ENCODE results near the gene DLGAP3. TPM values are rescaled to one million over a fixed set of nuclear protein-coding genes. Genes with fewer than 3 reads are reported as not detected.
"Not testable (repeated sequence)": the region's sequence is repeated elsewhere in the genome, so short reads cannot be mapped to it uniquely, and the experiment has no call there.

DLGAP3 gene
- total and polyA plus RNA-seq, 5 experiments from 2014 or later, result 0.06 to 0.81 (median 0.27) TPM

DNA sequence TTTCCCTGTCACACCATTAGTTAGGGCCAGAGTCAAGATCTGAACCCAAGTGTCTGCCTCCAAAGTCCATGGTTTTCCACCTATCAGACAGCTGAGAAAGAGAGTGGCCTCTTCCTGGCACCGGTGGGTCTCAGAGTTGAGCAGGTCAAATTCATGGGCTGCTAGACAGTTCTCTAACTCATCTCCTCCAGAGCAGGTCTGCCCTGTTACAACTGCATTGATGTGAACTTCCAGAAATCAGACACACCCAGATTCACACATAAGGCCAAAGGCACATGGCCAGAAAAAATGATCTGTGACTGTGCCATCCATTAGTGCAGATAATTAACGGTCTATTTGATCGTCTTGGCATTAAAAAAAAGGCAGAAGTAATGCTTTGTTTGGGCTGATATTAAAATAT lies 87.4 kb downstream of the DLGAP3 start:
- Mint-ChIP-seq H3K9me3 (no peaks in the 10 kb centered on the region), H3K27me3 (no peaks in the 10 kb centered on the region), H3K4me3 (no peak overlapping the region), H3K27ac (no peak overlapping the region), H3K4me1 (peaks cover 9 to 23% (median 15%) of the 10 kb centered on the region in 4 donors), H3K36me3 (peaks cover 0 to 9% (median 0%) of the 10 kb centered on the region in 3 donors)
- no peak for ATAC-seq
- POLR2A ChIA-PET, result no interaction called here
- DNase-seq, result no peak

DNA sequence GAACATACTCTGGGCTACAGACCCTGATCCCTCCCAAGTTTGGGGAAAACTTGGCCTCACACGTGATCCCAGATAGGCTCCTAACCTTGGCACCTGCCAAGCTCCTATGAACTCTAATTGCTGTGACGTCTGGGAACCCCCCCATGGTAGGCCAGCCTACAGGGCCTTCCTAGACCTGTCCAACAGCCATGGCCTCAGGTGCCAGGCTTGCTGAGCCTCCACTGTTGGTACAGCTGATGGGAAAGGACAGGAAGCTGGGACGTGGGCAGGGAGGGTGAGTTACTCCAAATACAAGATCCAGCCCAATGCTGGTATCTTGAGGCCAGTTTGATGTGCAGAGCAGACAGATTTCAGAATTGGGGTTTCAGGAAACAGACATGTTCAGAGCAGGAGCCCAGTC lies 89.0 kb downstream of the DLGAP3 start:
- peaks cover 0 to 9% (median 0%) of the 10 kb centered on the region in 3 donors for H3K36me3 Mint-ChIP-seq
- DNase-seq (no peak), ATAC-seq (no peak)
- no peaks in the 10 kb centered on the region for H3K27me3 Mint-ChIP-seq
- POLR2A ChIA-PET, result no interaction called here
- no peaks in the 10 kb centered on the region for H3K9me3 Mint-ChIP-seq
- peak overlapping the region in 1 of 10 donors; percentile 60 for H3K27ac Mint-ChIP-seq
- H3K4me3 Mint-ChIP-seq, result no peak overlapping the region
- peaks cover 9 to 23% (median 15%) of the 10 kb centered on the region in 4 donors for H3K4me1 Mint-ChIP-seq

DNA sequence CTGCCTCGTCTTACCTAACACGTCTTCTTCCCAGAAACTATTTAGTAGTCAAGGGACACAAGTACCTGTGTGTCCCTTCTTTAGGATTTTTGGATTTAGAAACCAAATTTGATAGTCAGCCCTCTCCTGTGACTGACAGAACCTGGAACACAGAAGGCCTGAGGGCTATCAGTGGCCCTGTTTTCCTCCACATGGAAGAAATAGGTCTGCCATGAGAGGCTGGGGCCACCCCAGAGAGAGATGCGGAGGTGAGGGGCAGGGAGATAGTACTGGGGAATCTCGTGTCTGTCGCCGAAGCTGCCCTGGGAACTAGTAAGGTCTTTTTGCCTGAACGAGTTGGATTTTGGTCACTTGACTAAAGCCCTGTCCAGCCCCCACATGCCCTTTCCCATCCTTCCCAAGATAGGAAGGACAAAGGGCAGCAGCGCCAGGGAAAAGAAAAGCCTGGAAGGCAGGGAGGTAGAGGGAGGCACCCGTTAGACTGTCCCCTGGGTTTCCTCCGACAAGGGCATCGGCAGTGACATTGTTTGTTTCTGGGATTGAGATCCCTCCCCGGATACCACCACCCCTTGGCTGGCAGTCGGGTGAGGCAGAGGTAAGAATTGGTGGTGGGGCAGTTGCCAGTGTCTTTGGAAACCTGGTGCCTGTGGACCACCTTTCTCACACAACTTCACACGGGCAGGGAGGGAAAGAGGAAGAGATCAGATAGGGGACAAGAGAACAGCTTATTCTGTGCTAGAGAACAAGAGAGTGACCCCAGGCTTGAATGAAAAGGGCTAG lies 89.7 kb downstream of the DLGAP3 start:
- Mint-ChIP-seq H3K27ac (no peak overlapping the region), H3K36me3 (peaks cover 0 to 9% (median 0%) of the 10 kb centered on the region in 3 donors), H3K27me3 (no peaks in the 10 kb centered on the region), H3K4me3 (no peak overlapping the region), H3K9me3 (no peaks in the 10 kb centered on the region), H3K4me1 (peaks cover 9 to 23% (median 15%) of the 10 kb centered on the region in 4 donors)
- DNase-seq, result peak in 1 of 10 donors; percentile 60
- ATAC-seq, result no peak
- POLR2A ChIA-PET, result no interaction called here

DNA sequence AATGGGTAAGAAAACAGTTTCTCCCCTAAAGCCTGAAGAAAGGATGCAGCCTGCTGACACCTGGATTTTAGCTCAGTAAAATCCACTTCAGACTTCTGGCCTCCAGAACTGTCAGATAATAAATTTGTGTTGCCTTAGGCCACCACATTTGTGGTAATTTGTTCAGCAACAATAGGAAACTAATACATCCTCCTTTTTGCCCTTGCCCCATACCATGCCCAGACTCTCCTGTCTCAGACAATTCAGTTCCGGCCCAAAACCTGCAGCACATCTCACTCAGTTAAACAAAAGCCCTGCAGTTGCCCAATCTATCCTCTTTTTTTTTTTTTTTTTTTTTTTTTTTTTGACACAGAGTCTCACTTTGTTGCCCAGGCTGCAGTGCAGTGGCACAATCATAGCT lies 95.7 kb downstream of the DLGAP3 start:
- H3K4me3 Mint-ChIP-seq, result no peak overlapping the region
- no peak overlapping the region for H3K27ac Mint-ChIP-seq
- ATAC-seq (no peak), DNase-seq (no peak)
- H3K4me1 Mint-ChIP-seq, result peaks cover 0 to 5% (median 0%) of the 10 kb centered on the region in 4 donors
- H3K9me3 Mint-ChIP-seq, result no peaks in the 10 kb centered on the region
- peaks cover 0 to 4% (median 0%) of the 10 kb centered on the region in 3 donors for H3K36me3 Mint-ChIP-seq
- no peaks in the 10 kb centered on the region for H3K27me3 Mint-ChIP-seq
- POLR2A ChIA-PET, result no interaction called here

DNA sequence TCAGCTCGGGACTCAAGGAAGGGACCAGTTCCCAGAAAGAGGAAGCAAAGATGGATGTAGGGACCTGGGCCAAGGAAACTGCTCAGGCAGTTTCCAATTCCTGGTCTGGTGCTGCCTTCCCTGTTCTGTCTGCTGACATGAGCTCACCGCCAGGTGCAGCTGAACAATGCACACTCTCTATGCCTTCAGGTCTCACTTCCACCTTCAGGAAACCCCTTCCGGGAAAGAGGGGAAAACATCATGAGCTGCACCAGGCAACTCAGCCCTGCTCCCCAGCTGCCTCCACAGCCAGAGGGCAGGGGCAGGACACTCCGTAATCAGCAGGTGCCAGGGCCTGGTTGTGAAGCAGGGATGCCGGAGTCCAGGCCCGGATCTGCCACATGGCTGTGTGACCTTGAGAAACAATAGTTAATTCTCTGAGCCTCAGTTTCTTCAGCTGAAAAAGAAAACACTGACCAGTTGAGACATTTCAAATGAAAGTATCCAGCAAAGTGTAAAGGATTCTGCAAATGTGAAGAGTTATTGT lies 97.7 kb downstream of the DLGAP3 start:
- Mint-ChIP-seq H3K36me3 (peaks cover 0 to 4% (median 0%) of the 10 kb centered on the region in 3 donors), H3K4me3 (no peak overlapping the region), H3K27me3 (no peaks in the 10 kb centered on the region), H3K4me1 (peaks cover 0 to 5% (median 0%) of the 10 kb centered on the region in 4 donors), H3K27ac (no peak overlapping the region), H3K9me3 (no peaks in the 10 kb centered on the region)
- POLR2A ChIA-PET, result no interaction called here
- ATAC-seq (no peak), DNase-seq (no peak)

DNA sequence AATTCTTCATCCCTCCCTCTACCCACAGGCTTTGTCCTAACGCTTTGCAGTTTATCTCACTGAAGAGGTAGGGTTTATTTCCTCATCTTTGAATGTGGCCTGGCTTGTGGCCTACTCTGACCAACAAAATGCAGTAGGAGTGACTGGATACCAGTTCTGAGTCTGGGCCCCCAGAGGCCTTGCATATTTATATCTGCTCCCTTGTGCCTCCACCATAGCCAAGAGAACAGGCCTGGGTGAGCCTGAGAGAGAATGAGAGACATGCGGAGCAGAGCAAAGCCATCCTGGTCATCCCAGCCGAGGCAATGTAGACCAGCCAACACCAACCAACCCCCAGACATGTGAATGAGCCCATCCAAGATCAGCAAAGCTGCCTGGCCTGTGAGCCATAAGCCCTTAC lies 100.2 kb downstream of the DLGAP3 start:
- ATAC-seq (no peak), DNase-seq (no peak)
- H3K9me3 Mint-ChIP-seq, result peaks cover 0 to 2% (median 0%) of the 10 kb centered on the region in 9 donors
- no peak overlapping the region for H3K27ac Mint-ChIP-seq
- H3K27me3 Mint-ChIP-seq, result no peaks in the 10 kb centered on the region
- peaks cover 0 to 5% (median 0%) of the 10 kb centered on the region in 4 donors for H3K4me1 Mint-ChIP-seq
- H3K4me3 Mint-ChIP-seq, result no peak overlapping the region
- peaks cover 0 to 4% (median 0%) of the 10 kb centered on the region in 3 donors for H3K36me3 Mint-ChIP-seq
- POLR2A ChIA-PET, result no interaction called here

DNA sequence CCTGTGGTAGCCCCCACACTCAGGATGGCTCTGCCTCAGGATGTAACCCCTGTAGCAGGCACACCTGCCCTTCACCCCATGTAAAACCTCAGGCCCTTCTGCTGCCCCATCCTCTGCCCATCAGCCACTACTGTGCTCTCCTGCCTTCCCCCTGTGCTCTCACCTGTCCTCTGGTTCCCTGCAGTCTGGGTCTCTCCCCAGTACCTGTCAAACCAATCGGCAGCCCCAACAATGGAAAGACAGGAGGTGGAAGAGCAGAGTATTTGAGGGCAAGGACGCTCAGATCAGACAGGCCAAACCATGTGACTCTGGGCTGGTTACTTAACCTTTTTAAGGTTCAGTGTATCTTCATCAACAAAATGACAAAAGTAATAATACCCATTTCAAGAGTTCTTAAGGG lies 100.8 kb downstream of the DLGAP3 start:
- Mint-ChIP-seq H3K27ac (no peak overlapping the region), H3K36me3 (peaks cover 0 to 4% (median 0%) of the 10 kb centered on the region in 3 donors), H3K27me3 (no peaks in the 10 kb centered on the region), H3K4me3 (no peak overlapping the region), H3K9me3 (peaks cover 0 to 8% (median 0%) of the 10 kb centered on the region in 9 donors), H3K4me1 (peaks cover 0 to 6% (median 0%) of the 10 kb centered on the region in 4 donors)
- no peak for DNase-seq
- POLR2A ChIA-PET, result no interaction called here
- ATAC-seq, result no peak

DNA sequence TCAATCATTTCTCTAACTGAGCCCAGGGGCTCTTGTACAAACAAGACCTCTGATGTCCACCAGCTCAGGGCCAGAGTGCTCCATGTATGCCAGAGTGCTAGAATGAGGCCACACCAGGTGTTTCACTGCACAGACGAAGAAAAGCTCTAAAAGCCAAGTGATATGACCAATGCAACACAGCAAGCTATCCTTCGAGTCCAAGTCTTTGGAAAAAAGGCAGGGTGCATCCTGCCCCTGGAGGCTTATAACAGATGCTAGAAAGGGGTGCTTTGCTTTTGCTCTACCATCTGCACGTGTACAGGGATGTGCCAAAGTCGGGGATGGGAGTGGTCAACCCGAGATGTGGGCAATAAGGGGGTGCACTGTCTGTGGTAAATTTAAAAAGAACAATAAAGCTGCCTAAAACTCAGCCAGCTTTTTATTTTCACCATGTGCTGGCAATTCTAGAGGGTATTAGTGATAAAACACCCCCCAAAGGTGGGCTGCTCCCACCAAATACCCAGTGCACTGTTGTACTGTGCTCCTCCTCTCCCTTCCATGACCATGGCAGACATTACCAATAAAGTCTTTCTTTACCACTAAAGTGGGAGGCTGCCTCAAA lies 102.0 kb downstream of the DLGAP3 start:
- peak overlapping the region in 1 of 10 donors; percentile 54 for H3K27ac Mint-ChIP-seq
- peaks cover 0 to 6% (median 0%) of the 10 kb centered on the region in 4 donors for H3K4me1 Mint-ChIP-seq
- H3K27me3 Mint-ChIP-seq, result no peaks in the 10 kb centered on the region

DNA sequence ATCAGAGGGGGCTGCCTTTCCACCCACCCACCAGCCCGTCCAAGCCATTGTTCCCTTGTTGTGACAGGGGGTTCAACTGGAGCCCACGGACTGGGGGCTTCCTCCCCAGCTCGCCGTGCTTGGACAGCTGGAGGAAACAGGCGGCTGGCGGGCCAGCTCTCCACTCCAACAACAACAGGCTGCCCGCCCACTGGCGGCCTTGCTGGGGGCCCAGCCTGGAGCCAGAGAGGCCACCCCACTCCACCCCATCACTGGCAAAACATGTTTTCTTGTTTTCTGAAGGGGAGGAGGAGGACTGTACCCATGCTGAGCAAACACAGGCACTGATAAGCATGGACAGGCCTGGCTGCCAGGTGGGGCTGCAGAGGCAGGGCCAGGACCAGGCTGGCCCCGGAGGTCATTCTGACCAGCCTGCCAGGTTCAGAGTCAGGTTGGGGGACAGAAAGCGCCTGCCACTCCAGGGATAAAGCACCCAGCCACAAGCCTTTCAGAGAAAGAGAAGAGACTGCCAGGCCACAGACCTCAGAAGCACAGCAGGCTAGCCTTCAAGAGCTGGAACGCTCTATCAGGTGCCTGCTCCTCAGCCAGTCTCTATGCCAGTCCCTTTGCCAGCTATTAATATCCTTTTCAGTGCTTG lies 103.9 kb downstream of the DLGAP3 start:
- Mint-ChIP-seq H3K27ac (no peak overlapping the region), H3K9me3 (peaks cover 0 to 9% (median 0%) of the 10 kb centered on the region in 9 donors), H3K4me1 (peaks cover 0 to 6% (median 0%) of the 10 kb centered on the region in 4 donors), H3K4me3 (no peak overlapping the region), H3K27me3 (no peaks in the 10 kb centered on the region), H3K36me3 (peaks cover 0 to 3% (median 0%) of the 10 kb centered on the region in 3 donors)
- POLR2A ChIA-PET, result no interaction called here
- DNase-seq, result no peak
- ATAC-seq, result no peak

More for the DNA sequence above, 102.0 kb downstream of the DLGAP3 start:
- POLR2A ChIA-PET, result no interaction called here
- ATAC-seq (no peak), DNase-seq (no peak)
- peaks cover 0 to 9% (median 0%) of the 10 kb centered on the region in 9 donors for H3K9me3 Mint-ChIP-seq
- no peak overlapping the region for H3K4me3 Mint-ChIP-seq
- H3K36me3 Mint-ChIP-seq, result peaks cover 0 to 2% (median 0%) of the 10 kb centered on the region in 3 donors

DNA sequence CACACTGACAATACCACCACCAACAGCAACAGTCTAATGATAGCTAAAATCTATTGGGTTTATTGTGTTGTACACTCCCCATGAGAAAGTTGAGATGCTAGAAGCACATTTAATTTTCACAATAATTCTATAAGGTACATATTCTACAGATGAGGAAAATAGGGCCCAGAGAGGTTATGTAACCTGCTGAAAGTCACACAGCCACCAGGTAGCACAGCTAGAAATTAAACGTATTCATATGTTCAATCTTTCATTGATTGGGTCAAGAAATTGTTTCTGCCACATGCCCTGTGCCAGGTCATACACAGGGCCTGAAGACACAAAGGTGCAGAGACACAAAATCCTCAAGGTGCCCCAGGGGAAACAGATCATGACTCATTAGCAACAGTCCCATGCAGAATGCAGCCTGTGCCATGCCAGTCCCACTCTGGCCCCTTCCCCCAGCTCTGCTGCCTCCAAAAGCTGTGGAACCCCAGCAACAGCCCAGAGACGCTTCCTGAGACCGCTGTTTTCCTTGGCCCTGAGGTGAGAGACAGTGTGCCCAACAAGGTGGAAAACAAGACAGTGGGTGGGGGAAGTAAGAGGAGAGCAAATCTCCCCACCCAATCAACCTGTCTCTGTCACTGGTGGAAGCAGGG lies 104.5 kb downstream of the DLGAP3 start:
- POLR2A ChIA-PET, result no interaction called here
- no peak overlapping the region for H3K4me3 Mint-ChIP-seq
- H3K36me3 Mint-ChIP-seq, result peaks cover 0 to 6% (median 0%) of the 10 kb centered on the region in 3 donors
- ATAC-seq (no peak), DNase-seq (no peak)
- H3K9me3 Mint-ChIP-seq, result peaks cover 0 to 9% (median 0%) of the 10 kb centered on the region in 9 donors
- peaks cover 0 to 6% (median 0%) of the 10 kb centered on the region in 4 donors for H3K4me1 Mint-ChIP-seq
- H3K27ac Mint-ChIP-seq, result no peak overlapping the region
- no peaks in the 10 kb centered on the region for H3K27me3 Mint-ChIP-seq

DNA sequence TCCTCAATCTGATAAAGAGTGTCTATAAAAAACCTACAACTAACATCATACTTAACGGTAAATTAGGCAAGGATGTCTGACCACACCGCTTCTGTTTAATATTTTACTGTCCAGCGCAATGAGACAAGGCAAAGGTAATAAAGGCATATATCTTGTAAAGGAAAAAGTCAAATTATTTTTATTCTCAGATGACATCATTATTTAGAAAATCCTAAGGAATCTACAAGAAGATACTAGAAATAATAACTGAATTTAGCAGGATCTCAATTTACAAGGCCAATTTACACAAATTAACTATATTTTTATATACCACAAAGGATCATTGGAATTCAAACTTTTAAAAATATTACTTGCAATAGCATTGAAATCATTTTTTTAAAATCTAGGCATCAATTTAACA lies 107.2 kb downstream of the DLGAP3 start:
- Mint-ChIP-seq H3K27ac (no peak overlapping the region), H3K36me3 (peaks cover 0 to 9% (median 0%) of the 10 kb centered on the region in 3 donors), H3K9me3 (peaks cover 0 to 9% (median 0%) of the 10 kb centered on the region in 9 donors), H3K4me3 (no peak overlapping the region), H3K27me3 (peaks cover 0 to 2% (median 0%) of the 10 kb centered on the region in 5 donors), H3K4me1 (peaks cover 0 to 2% (median 0%) of the 10 kb centered on the region in 4 donors)
- ATAC-seq (no peak), DNase-seq (no peak)
- POLR2A ChIA-PET, result no interaction called here

DNA sequence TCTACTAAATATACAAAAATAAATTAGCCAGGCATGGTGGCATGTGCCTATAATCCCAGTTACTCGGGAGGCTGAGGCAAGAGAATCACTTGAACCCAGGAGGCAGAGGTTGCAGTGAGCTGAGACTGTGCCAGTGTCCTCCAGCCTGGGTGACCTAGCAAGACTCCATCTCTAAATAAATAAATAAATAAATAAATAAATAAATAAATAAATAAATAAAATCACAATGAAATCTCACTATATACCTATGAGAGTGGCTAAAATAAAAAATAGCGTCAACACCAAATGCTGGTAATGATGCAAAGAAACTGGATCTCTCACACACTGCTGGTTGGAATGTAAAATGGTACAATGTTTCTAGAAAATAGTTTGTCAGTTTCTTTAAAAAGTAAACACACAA lies 110.6 kb downstream of the DLGAP3 start:
- not testable (repeated sequence) for H3K4me3 Mint-ChIP-seq, ATAC-seq, H3K27ac Mint-ChIP-seq, H3K4me1 Mint-ChIP-seq, H3K27me3 Mint-ChIP-seq, DNase-seq, H3K9me3 Mint-ChIP-seq
- H3K36me3 Mint-ChIP-seq, result peaks cover 0 to 11% (median 0%) of the 10 kb centered on the region in 3 donors
- POLR2A ChIA-PET, result interaction anchor here (0.6 kb wide), 1 partner anchor 28 kb away, joined by 3 read pairs; no protein-coding TSS in a partner anchor
